Rectal smooth muscle tissue (tissue), 1 donor: ENCODE measurements around the gene SYT5.
A peak's percentile ranks its signal among the peaks of the same experiment; 100 is the strongest.
"Not testable (repeated sequence)": the region's sequence is repeated elsewhere in the genome, so short reads cannot be mapped to it uniquely, and the experiment has no call there.

Source experiments
- H3K27ac ChIP-seq: one replicate; pipeline ENCODE4 v1.7.0; 2013; ENCODE audit warnings: low read depth, low read length, inconsistent platforms
- H3K27me3 ChIP-seq: one replicate; pipeline ENCODE4 v1.7.0; 2013; ENCODE audit warnings: low read length; ENCODE audit not compliant: control insufficient read depth, insufficient read depth
- H3K36me3 ChIP-seq: one replicate; pipeline ENCODE4 v1.7.0; 2013; ENCODE audit warnings: low read length; ENCODE audit not compliant: control insufficient read depth, insufficient read depth
- H3K4me1 ChIP-seq: one replicate; pipeline ENCODE4 v1.7.0; 2013; ENCODE audit warnings: low read length; ENCODE audit not compliant: control insufficient read depth, insufficient read depth
- H3K4me3 ChIP-seq: one replicate; pipeline ENCODE4 v1.7.0; 2013; ENCODE audit warnings: low read length
- H3K9ac ChIP-seq: one replicate; pipeline ENCODE4 v1.7.0; 2013; ENCODE audit warnings: low read length

The SYT5 gene

DNA sequence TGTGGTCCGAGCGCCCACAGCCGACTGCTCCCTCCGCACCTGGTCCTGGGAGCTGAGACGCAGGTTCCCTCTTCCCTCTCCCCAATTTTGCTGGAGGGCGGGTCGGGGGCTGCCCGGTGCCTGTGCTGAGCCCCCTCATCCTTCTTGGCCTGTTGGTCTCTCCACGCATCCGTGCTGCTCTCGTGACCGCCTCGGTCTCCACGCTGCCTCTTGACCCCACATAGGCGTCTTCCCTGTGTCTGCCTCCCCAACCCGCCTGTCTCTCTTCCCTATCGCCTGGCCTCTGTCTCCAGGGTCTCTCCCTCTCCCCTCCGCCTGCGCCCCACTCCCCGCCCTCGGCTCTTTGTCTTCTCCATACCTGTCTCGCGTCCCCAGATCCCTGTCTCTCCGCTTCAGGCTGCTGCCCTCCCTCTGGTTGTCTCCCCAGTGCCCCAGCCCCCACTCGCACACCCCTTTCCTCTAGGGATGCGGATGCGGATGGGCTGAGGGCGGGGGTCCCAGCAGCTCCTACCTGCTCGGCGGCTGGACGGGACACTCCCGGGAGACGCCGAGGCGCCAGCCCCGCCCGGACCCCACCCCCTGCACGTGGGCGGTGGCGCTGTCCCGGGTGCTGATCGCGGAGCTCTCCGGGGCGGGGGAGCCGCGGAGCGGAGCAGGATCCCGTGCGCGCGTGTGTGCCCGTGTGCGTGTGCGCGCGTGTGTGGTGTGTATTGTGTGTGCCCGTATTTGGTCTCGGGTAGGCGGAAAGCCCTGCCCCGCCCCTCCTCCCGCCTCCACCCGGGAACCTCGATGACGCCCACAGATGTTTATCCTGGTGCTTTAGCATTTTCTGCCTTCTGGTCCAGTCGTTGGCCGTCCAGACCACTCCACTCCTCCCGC is at the start of gene SYT5:
Gene SYT5 (minus strand): TSS at position 684 of the 879 bp plus-strand sequence. CDS start 1,248 bp downstream, outside the sequence.
- H3K9ac ChIP-seq, result no peak within 1 kb of the TSS
- H3K36me3 ChIP-seq, result no peaks in the 10 kb centered on the region
- H3K27me3 ChIP-seq, result peaks cover 43% of the 10 kb centered on the region
- H3K4me3 ChIP-seq, result peak within 1 kb of the TSS; percentile 62
- H3K4me1 ChIP-seq, result no peaks in the 10 kb centered on the region
- H3K27ac ChIP-seq, result no peak within 1 kb of the TSS

DNA sequence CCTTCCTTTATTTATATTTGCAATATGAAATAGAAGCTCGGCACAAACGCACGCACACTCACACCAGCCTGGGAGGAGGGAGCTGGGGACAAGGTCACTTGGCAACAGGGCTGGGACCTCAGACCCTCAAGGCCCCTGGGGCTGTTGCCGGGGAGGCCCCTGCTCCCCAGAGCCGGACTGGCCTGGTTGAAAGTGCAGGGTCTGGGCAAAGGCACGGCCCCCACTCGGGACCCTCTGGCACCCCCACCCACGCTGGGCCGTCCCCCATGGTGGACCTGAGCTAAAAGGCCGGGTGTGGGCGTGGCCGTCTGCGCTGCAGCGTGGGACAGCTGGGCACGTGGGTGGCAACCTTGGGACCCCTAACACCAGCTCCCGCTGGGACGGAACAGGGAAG is 49.7 kb upstream of the SYT5 start:
- Histone ChIP-seq H3K27ac (no peak overlapping the region), H3K27me3 (no peaks in the 10 kb centered on the region), H3K36me3 (peaks cover 31% of the 10 kb centered on the region), H3K4me3 (no peak overlapping the region), H3K9ac (no peak overlapping the region), H3K4me1 (peaks cover 5% of the 10 kb centered on the region)

DNA sequence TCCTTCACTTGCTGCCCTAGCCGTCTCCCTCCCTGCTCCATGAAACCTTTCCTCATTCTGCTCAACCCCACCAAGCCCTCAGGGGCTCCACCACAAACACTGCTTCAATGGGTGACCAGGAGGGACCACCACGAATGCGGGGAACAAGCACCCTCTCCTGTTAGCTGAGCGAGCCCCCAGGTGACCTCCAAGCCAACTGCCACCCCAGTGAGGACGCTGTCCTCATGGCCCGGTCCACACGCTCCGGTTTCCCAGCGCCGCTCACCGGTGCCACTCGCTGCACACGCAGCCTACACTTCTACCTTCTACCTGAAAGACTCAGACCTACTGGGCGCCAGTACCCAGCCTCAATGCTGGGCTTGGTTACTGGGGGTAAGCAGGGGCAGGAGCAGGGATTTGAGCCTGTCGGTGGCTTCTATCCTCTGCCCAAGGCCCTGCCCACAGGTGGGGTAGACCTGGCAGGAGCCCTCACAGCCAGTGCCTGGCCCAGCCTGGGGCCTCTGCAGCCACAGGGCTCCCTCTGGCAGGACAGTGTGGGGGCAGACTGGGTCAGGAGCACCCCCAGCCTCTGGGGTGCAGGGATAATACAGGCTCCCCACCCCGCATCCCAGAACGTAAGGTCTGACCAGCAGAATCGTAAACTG is 49.2 kb upstream of the SYT5 start:
- H3K9ac ChIP-seq, result no peak overlapping the region
- peaks cover 5% of the 10 kb centered on the region for H3K4me1 ChIP-seq
- peaks cover 26% of the 10 kb centered on the region for H3K36me3 ChIP-seq
- no peak overlapping the region for H3K27ac ChIP-seq
- H3K27me3 ChIP-seq, result no peaks in the 10 kb centered on the region
- H3K4me3 ChIP-seq, result no peak overlapping the region

DNA sequence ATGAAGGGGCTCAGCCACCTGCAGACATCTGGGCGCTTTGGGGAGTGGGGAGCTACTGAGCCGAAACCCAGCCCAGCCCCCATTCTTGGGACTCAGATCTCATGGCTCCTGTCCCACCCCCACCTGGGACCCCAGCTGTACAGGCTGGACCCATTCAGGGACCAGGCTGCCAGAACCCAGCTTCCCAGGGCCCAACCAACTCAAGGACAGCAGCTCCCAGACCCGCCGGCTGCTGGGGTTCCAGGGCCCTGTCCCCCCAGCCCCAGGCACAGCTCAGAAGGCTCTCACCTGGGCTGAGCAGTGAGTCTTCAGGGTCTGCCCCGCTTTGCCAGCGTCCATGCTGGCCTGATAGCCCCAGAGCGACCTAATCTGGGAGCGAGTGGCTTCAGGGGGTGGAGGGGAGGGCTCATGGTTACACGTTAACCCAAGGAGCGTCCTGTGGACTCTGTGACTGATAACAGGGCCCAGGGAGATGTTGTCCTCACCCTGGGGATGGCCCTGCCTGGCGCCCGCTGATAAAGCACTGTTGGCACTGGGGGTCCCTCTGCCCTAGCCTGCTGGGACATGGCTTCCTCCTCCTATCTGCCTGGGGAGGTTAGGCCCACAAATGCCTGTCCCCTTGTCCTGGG is 48.4 kb upstream of the SYT5 start, which contains the start of gene TMEM86B:
Gene TMEM86B (minus strand): TSS at position 361 of the 629 bp plus-strand sequence. CDS start 22 bp downstream, at position 339.
- H3K27ac ChIP-seq, result peak within 1 kb of the TSS; percentile 8
- no peak within 1 kb of the TSS for H3K4me3 ChIP-seq
- H3K27me3 ChIP-seq, result no peaks in the 10 kb centered on the region
- peaks cover 5% of the 10 kb centered on the region for H3K4me1 ChIP-seq
- peaks cover 25% of the 10 kb centered on the region for H3K36me3 ChIP-seq
- H3K9ac ChIP-seq, result no peak within 1 kb of the TSS

DNA sequence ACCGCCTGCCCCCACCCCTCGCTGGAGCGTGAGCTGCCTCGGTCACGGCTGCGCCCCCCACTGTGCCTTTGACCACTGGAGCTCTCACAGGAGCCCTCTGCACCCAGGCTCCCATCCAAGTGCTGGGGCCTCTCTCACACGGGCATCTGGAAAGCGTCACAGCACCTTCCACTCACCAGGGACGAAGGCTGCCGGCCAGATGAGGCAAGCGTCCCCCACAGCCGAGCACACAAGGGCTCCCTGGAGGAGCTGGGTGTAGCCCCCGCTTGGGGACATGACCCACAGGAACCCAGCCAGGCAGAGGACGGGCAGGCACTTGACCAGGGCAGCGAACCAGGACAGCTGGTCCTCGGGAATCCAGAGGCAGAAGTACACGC is 47.9 kb upstream of the SYT5 start:
- Histone ChIP-seq H3K4me1 (peaks cover 5% of the 10 kb centered on the region), H3K4me3 (no peak overlapping the region)

DNA sequence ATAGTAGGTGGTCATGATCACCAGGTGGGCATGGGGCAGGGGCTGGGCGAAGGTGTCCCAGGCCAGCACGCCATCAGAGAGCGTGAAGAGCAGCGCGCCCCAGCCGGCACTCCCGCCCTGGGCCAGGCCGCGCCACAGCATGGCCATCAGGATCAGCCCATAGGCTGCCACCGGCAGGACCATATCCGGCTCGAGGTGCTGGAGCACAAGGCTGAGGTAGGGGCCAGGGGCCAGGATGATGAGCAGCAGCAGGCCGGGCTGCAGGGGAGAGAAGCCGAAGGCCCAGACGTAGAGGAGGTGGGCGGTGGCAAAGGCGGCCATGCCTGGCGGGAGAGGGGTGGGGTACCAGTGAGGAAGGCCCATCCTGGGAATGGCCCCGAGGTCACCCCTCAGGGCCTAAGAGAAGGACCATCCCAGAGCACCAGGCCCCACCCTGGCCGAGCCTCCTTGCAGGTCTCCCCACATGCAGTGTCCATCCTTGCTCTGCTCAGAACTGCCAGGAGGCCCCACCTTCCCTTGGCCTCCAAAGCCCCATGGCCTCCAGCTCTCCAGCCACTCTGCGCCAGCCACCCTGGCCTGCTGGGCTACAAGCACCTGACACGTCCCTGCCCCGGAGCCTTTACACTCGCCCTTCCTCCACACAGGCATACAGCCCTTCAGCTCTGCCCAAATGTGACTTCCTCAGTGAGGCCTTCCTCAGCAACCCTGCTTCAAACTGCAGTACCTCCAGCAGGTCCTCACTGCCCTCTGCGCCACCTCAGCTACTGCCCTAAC is 47.3 kb upstream of the SYT5 start:
- peaks cover 21% of the 10 kb centered on the region for H3K36me3 ChIP-seq
- H3K27me3 ChIP-seq, result no peaks in the 10 kb centered on the region
- H3K4me1 ChIP-seq, result peaks cover 5% of the 10 kb centered on the region
- no peak overlapping the region for H3K9ac ChIP-seq
- peak overlapping the region; percentile 8 for H3K27ac ChIP-seq
- H3K4me3 ChIP-seq, result no peak overlapping the region

More for the DNA sequence above, 47.9 kb upstream of the SYT5 start:
- Histone ChIP-seq H3K9ac (no peak overlapping the region), H3K36me3 (peaks cover 25% of the 10 kb centered on the region), H3K27ac (peak overlapping the region; percentile 8), H3K27me3 (no peaks in the 10 kb centered on the region)

DNA sequence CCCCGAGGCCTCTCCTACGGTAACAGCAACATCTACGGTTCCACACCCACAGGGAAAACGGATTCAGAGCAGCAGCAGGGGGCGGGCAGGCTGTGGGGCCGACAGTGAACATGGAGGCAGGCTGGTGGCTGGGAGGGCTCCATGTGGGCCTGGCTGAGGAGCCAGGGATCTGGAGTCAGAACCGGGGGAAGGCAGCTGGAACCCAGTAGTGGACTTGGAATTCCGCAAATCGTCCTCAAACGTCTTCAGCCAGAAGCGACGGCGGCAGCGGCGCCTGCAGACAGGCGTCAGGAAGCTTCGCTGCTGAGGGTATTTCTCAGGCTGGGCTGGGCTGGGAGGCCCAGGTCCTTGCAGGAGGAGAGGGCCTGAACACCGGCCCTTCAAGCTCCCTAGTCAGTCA is 46.7 kb upstream of the SYT5 start:
- peaks cover 16% of the 10 kb centered on the region for H3K36me3 ChIP-seq
- no peak overlapping the region for H3K4me3 ChIP-seq
- H3K27me3 ChIP-seq, result no peaks in the 10 kb centered on the region
- no peak overlapping the region for H3K9ac ChIP-seq
- H3K27ac ChIP-seq, result no peak overlapping the region
- peaks cover 5% of the 10 kb centered on the region for H3K4me1 ChIP-seq

DNA sequence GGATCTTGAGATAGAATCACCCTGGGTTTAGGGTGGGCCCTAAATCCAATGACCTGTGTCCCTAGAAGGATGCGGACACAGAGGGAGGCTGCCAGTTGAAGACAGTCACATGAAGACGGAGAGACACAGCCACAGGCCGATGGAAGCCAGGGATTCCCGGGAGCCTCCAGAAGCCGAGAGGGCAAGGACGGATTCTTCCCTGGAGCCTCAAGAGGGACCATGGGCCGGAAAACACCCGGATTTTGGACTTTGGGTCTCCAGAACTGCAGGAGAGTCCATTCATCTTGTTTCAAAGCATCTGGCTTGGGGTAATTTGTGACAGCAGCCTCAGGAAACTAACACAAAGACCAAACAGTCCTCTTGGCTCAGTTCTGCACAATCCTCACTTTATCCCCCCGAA is 46.2 kb upstream of the SYT5 start:
- Histone ChIP-seq H3K36me3 (peaks cover 13% of the 10 kb centered on the region), H3K9ac (no peak overlapping the region), H3K4me1 (peaks cover 5% of the 10 kb centered on the region), H3K27ac (no peak overlapping the region), H3K4me3 (no peak overlapping the region), H3K27me3 (no peaks in the 10 kb centered on the region)

DNA sequence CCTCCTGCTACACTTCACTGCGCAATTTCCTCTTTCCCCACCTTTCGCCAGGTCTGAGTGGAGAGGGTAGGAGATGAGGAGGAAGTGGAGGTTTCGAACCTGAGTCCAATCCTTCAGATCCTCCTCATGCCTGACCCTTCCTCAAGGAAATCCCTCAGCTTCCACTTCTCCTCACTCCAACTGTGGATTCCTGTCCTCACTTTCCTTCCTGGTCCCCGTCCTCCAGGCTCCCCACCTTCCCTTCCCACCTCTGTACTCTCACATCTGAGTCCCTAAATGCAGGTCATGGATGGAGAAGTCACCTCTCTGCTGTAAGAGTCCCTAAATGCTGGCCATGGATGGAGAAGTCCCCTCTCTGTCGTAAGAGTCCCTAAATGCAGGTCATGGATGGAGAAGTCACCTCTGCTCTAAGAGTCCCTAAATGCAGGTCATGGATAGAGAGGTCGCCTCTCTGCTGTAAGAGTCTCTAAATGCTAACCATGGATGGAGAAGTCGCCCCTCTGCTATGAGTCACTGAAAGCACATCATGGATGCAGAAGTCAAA is 45.4 kb upstream of the SYT5 start:
- no peaks in the 10 kb centered on the region for H3K27me3 ChIP-seq
- peaks cover 5% of the 10 kb centered on the region for H3K4me1 ChIP-seq
- H3K36me3 ChIP-seq, result peaks cover 7% of the 10 kb centered on the region

DNA sequence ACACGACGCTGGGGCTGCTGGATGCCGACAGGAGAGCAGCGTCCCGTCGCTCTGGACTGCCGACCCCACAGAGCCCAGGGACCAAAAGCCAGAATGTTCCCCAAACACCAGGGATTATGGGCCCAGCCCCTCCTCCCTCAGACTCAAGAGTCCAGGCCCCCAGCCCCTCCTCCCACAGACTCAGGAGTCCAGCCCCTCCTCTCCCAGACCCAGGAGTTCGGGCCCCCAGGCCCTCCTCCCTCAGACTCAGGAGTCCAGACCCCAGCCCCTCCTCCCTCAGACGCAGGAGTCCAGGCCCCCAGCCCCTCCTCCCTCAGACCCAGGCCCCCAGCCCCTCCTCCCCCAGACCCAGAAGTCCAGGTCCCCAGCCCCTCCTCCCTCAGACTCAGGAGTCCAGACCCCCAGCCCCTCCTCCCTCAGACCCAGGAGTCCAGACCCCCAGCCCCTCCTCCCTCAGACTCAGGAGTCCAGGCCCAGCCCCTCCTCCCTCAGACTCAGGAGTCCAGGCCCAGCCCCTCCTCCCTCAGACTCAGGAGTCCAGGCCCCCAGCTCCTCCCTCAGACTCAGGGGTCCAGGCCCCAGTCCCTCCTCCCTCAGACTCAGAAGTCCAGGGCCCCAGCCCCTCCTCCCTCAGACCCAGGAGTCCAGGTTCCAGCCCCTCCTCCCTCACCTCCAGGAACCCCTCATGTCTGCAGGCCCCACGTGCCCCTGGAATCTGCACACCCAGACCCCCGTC is 44.8 kb upstream of the SYT5 start:
- H3K36me3 ChIP-seq, H3K4me3 ChIP-seq, H3K27ac ChIP-seq, H3K4me1 ChIP-seq, H3K9ac ChIP-seq, H3K27me3 ChIP-seq: not testable (repeated sequence)

More for the DNA sequence above, 45.4 kb upstream of the SYT5 start:
- Histone ChIP-seq H3K4me3 (no peak overlapping the region), H3K9ac (no peak overlapping the region), H3K27ac (no peak overlapping the region)

DNA sequence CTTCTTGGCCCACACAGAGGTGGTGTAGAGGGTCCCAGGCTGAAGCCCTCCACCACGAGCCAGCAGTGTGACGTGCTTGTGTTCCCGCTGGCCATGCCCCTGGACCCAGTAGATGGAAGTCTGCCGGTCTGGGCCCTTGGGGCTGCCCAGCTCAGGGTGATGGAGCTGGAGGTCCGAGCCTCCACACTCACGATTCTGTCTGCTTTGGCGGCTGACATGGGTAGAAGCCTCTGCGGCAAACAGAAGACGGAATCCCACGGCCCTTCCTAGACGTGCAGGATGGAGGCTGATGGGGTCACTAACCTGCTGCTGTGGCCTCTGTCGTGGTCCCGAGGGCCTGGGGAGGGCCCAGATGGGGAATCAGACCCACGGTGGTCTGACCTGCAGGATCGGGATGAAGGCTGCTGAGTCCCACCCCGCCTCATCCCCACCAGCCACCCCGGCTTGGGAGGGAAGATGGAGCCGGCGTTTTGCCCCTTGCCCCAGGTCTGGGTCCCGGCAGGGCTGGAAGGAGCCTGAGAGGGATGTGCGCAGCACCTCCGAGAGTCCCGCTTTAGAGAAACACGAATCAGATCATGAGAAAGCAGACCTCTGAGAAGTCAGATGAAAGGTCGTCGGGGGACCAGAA is 44.1 kb upstream of the SYT5 start:
- H3K27ac ChIP-seq, result no peak overlapping the region
- no peak overlapping the region for H3K9ac ChIP-seq
- H3K36me3 ChIP-seq, result peaks cover 4% of the 10 kb centered on the region
- no peak overlapping the region for H3K4me3 ChIP-seq
- H3K4me1 ChIP-seq, result peaks cover 5% of the 10 kb centered on the region
- H3K27me3 ChIP-seq, result no peaks in the 10 kb centered on the region
